Lower leg skin (tissue), 4 donors: ENCODE results near the gene RAB3GAP1. TPM values are rescaled to one million over a fixed set of nuclear protein-coding genes. Genes with fewer than 3 reads are reported as not detected.

Source experiments
- DNase-seq, 2 donors: peaks; one replicate each; pipeline ENCODE4 v3.0.0-alpha.2; 2019; ENCODE audit warnings: low spot score in 2 of 2
- H3K4me3 ChIP-seq: fragments of 200-600 bp; sonication (generic); 2 replicates; pipeline ENCODE4 v1.5.1; 2017; ENCODE audit warnings: mild to moderate bottlenecking, low read depth; ENCODE audit not compliant: poor library complexity, severe bottlenecking
- POLR2A ChIP-seq, 2 donors: fragments of 450-650 bp; IDR thresholded peaks; one replicate each; pipeline ENCODE4 v1.6.1; 2016 to 2017; ENCODE audit warnings: antibody characterized with exemption in 2 of 2, mild to moderate bottlenecking in 1 of 2, moderate library complexity in 1 of 2
- WGBS, 2 donors: methylation state at CpG; one replicate each; pipeline ENCODE4 v1.1.5; 2018; 5-methylcytosine and 5-hydroxymethylcytosine counted together
- intact Hi-C: fragments of 100-400 bp; cut with DNase I; formaldehyde crosslinking; loops from one replicate; pipeline ENCODE4 v1.15.0; 2023; ENCODE audit warnings: low total_unique reads
- total RNA-seq, 4 donors: library from RNA; depleted of rRNA; stranded (reverse); fragments of >200 nt; gene quantifications; one replicate each; pipeline ENCODE4 v1.1.0, GENCODE V29; 2016
- TF ChIP-seq, protein P1 (sequence below), 3 donors: fragments of 450-650 bp; IDR thresholded peaks; one replicate each; pipeline ENCODE4 v1.5.1; 2016; ENCODE audit warnings: antibody characterized with exemption in 3 of 3, mild to moderate bottlenecking in 3 of 3, moderate library complexity in 2 of 3

RAB3GAP1 gene
- total RNA-seq, 4 donors from 2014 or later, result 50.8 to 57.5 (median 52.4) TPM

DNA sequence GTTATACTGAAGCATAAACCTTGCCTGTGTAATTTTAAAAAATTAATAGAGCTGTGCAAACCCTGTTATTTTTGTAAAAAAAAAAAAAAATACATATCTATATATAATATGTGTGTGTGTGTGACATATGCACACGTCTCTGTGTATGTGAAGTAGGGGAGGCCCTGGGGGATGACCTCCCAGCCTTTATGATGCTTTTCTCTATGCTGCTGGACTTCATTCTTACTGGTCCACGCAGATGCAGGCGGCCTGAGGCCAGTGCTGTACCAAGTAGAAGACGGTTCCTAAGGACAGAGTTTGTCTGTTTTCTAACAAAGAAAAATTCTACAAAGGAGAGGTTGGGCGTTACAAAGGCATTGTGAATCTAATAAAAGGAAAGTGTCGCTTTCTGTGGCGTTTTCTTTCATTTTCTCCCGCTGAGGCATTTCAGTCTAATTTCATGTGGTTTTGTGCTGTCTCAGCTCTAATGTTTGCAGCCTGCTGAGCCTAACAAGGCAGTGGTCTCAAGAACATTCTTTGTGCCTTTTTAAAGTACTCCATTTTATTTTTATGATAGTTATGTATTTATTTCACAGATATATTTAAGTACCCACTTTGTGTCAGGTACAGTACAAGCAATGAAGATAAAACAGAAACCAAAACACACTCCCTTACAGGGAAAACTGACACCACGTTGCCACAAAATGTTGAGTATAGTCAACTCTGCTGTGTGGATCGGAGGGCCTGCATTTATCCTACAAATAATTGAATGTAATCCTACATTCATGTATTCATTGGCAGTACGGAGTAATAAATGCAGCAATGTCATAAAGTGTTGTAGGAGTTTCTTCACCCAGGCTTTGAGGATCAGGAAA, 118.0 kb downstream of the RAB3GAP1 start:
- no peak for DNase-seq
- intact Hi-C loops, result no loop called here
- 91 to 93% methylated on average over 11 of the region's 11 CpGs for WGBS, 2 donors
- H3K4me3 ChIP-seq, result no peak overlapping the region
- TF ChIP-seq, protein P1, sequence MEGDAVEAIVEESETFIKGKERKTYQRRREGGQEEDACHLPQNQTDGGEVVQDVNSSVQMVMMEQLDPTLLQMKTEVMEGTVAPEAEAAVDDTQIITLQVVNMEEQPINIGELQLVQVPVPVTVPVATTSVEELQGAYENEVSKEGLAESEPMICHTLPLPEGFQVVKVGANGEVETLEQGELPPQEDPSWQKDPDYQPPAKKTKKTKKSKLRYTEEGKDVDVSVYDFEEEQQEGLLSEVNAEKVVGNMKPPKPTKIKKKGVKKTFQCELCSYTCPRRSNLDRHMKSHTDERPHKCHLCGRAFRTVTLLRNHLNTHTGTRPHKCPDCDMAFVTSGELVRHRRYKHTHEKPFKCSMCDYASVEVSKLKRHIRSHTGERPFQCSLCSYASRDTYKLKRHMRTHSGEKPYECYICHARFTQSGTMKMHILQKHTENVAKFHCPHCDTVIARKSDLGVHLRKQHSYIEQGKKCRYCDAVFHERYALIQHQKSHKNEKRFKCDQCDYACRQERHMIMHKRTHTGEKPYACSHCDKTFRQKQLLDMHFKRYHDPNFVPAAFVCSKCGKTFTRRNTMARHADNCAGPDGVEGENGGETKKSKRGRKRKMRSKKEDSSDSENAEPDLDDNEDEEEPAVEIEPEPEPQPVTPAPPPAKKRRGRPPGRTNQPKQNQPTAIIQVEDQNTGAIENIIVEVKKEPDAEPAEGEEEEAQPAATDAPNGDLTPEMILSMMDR (IDR thresholded peaks at IDR 0.05), result no peak
- TF ChIP-seq POLR2A (IDR thresholded peaks at IDR 0.05), result no peak

DNA sequence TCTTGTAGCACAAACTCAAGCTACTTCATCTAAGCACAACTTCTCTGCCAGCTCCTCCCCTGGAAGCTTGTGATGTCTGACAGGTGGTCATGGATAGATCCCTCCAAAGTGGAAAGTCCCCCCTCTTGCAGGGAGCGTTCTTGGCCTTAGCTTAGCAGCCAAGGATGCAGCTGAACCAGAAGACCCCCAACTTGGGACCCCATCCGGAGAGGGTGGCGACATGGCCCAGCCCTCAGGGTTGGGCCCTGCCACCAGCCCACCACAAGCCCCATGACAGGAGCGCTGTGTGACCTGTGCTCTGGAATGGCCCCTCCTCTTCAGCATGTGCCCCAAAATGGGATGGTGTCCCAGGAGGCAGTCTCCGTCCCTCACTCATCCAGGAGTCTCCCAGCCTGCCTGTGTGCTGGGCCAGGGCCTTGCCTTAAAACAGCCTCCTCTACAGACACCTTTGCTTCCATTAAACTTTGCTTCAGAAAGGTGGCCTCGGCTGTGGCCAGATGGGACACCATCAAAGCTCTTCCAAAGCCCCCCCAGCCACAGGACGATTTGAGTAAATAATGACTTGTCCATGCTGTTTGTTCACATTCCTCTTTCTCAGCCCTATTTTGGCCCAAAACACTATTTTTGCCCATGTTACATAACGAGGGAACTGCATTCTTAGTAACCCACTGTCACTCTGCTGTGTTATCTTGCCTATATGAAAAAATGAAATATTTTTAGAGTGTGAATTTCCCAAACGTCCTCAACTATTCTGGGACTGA, 122.1 kb downstream of the RAB3GAP1 start:
- DNase-seq, result peak in 1 of 2 donors; percentile 69
- WGBS, 2 donors, result 80 to 85% methylated on average over 8 to 9 of the region's 9 CpGs
- TF ChIP-seq, protein P1 (IDR thresholded peaks at IDR 0.05), result no peak
- TF ChIP-seq POLR2A (IDR thresholded peaks at IDR 0.05), result no peak
- intact Hi-C loops, result no loop called here
- H3K4me3 ChIP-seq, result no peak overlapping the region

DNA sequence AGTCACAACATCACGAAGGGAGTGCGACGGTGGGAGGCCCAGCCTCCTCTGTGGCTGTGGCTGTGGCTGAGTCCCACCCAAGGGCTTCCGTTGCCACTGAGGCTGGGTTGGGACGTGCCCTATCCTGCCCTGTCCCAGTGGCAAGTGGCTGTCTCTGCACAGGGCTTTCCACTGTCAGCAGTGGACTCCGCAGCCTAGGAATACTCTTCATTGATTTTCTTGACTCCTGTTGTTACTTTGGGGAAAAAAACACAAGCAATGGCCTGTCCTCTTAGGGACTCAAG, 122.7 kb downstream of the RAB3GAP1 start:
- H3K4me3 ChIP-seq, result no peak overlapping the region
- 92 to 93% methylated on average over 6 of the region's 6 CpGs for WGBS, 2 donors
- DNase-seq, result peak in 1 of 2 donors; percentile 72
- no peak for TF ChIP-seq POLR2A (IDR thresholded peaks at IDR 0.05)
- TF ChIP-seq, protein P1 (IDR thresholded peaks at IDR 0.05), result no peak
- intact Hi-C loops, result no loop called here

DNA sequence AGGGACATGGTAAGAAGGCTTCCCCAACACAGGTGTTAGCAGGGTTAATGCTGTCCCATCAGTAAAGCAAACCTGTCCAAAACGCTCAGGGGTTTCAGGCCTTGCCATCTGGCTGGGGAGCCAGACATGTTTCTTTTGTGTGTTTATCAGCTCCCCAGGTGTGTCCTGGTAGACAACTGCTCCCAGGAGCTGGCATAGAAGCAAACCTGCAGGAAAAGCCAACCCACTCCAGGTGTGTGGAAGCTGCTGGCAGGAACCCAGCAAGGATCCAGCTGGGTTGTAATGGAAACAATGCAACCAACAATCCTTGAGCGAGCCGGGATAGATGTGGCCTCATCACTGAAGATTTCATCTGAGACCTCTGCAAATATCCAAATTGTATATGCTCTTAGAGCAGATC, 123.1 kb downstream of the RAB3GAP1 start:
- intact Hi-C loops, result no loop called here
- TF ChIP-seq, protein P1 (IDR thresholded peaks at IDR 0.05), result no peak
- TF ChIP-seq POLR2A (IDR thresholded peaks at IDR 0.05), result no peak
- peak in 1 of 2 donors; percentile 43 for DNase-seq
- no peak overlapping the region for H3K4me3 ChIP-seq
- 45 to 63% methylated on average over 2 to 3 of the region's 3 CpGs for WGBS, 2 donors

DNA sequence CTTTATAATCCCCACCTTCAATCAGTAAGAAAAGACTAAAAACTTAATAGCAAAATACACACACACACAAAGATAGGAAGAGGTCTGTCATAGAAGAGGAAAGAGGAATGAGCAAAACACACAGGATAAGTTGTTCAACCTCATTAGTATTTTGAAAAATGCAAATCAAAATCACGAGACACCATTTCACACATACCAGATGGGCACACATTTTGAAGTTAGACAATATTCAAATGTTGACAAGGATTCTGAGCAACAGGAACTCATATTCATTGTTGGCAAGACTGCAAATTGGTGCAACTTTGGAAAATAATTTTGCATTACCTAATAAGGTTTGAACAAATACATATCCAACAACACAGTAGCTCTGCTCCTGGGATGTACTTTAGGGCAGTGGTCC, 127.6 kb downstream of the RAB3GAP1 start:
- no peak overlapping the region for H3K4me3 ChIP-seq
- DNase-seq, result no peak
- intact Hi-C loops, result no loop called here
- WGBS, 2 donors, result 84 to 85% methylated on average over 1 of the region's 1 CpG
- TF ChIP-seq POLR2A (IDR thresholded peaks at IDR 0.05), result no peak
- TF ChIP-seq, protein P1 (IDR thresholded peaks at IDR 0.05), result no peak
